GM13976 (cell line): ENCODE results near the gene DSG4.
"Not testable (repeated sequence)": the region's sequence is repeated elsewhere in the genome, so short reads cannot be mapped to it uniquely, and the experiment has no call there.

ENCODE experiments used
- DNase-seq: peaks from one replicate; pipeline ENCODE4 v3.0.0; 2012; ENCODE audit warnings: low spot score
- in situ Hi-C: fragments of 300-500 bp; cut with MboI; formaldehyde crosslinking; loops from one replicate; pipeline ENCODE4 v1.12.0; 2022; ENCODE audit warnings: low sequenced_read_pairs, mixed read lengths, inconsistent platforms; ENCODE audit not compliant: unreplicated experiment
- TF ChIP-seq, protein P1 (sequence below): IDR thresholded peaks from 2 replicates; pipeline ENCODE4 v1.5.1; 2012; ENCODE audit warnings: borderline replicate concordance, mild to moderate bottlenecking; ENCODE audit not compliant: insufficient read depth; ENCODE audit errors: extremely low read depth, missing control alignments, control extremely low read depth

DSG4 gene

GRCh38 chr18:31376477-31376876, at the start of gene DSG4:
Gene DSG4 (plus strand): TSS chr18:31376777. CDS start chr18:31376912, 135 bp downstream.
- in situ Hi-C loops, result no loop called here
- DNase-seq, result no peak
- TF ChIP-seq, protein P1, sequence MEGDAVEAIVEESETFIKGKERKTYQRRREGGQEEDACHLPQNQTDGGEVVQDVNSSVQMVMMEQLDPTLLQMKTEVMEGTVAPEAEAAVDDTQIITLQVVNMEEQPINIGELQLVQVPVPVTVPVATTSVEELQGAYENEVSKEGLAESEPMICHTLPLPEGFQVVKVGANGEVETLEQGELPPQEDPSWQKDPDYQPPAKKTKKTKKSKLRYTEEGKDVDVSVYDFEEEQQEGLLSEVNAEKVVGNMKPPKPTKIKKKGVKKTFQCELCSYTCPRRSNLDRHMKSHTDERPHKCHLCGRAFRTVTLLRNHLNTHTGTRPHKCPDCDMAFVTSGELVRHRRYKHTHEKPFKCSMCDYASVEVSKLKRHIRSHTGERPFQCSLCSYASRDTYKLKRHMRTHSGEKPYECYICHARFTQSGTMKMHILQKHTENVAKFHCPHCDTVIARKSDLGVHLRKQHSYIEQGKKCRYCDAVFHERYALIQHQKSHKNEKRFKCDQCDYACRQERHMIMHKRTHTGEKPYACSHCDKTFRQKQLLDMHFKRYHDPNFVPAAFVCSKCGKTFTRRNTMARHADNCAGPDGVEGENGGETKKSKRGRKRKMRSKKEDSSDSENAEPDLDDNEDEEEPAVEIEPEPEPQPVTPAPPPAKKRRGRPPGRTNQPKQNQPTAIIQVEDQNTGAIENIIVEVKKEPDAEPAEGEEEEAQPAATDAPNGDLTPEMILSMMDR, result no peak

GRCh38 chr18:31329787-31330438, 46.7 kb upstream of the DSG4 start:
- TF ChIP-seq, protein P1, result no peak
- in situ Hi-C loops, result no loop called here
- DNase-seq, result no peak

- no peak for DNase-seq
- TF ChIP-seq, protein P1, result no peak
- in situ Hi-C loops, result no loop called here
Observed at GRCh38 chr18:31343454-31343853, 33.1 kb upstream of the DSG4 start.

DNA sequence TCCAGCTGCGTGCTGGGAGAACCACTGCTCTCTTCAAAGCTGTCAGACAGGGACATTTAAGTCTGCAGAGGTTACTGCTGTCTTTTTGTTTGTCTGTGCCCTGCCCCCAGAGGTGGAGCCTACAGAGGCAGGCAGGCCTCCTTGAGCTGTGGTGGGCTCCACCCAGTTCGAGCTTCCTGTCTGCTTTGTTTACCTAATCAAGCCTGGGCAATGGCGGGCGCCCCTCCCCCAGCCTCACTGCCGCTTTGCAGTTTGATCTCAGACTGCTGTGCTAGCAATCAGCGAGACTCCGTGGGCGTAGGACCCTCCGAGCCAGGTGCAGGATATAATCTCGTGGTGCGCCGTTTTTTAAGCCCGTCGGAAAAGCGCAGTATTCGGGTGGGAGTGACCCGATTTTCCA, 23.2 kb upstream of the DSG4 start:
- DNase-seq, in situ Hi-C loops: not testable (repeated sequence)

DNA sequence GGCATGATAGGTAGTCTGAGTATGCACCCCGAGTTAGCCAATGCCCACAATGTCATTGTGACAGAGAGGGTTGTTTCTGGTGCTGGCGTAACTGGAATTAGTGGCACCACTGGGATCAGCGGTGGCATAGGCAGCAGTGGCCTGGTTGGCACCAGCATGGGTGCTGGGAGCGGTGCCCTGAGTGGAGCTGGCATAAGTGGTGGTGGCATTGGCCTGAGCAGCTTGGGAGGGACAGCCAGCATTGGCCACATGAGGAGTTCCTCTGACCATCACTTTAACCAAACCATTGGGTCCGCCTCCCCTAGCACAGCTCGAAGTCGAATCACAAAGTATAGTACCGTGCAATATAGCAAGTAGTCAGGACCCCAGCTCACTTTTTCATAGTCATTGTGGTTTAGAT, 21.6 kb upstream of the DSG4 start:
- DNase-seq, result no peak
- in situ Hi-C loops, result no loop called here
- TF ChIP-seq, protein P1, result no peak

DNA sequence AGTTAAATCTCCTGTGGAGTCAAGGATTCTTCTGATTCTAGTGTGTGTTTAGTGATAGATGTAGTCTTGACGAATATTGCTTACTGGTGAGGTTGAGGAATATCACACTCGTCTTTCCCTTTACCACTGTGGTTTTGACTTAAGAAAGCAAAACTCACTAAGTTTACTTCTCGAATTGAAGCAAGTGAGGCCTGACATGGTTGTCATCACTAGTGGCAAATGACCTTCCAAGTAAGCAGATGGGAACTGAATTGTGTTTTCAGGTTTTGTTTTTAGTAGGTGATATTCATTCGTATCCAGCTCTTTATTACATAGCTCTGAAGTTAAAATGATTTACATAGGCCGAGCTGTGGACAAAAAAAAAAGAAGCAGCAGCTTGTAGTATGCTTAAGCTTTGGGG, 20.6 kb upstream of the DSG4 start:
- peak; percentile 24 for DNase-seq
- in situ Hi-C loops, result no loop called here

DNA sequence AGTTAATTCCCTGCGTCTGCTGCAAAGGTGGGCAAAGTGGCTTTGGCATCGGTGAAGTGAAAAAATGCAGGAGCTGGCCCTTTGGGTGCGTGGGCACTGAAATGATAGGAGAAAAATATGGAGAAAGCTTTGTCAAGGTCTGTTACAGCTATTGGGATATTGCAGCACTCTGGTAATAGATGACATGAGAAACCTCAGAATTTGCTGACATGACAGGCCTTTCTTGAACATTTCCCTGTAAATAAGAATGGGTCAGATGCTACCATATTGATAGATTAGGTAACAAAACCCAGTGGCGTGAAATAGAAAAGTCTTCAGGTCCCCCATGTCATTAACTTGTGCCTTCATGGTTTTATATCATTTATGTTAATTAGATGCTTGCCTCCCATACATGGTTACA, 12.4 kb upstream of the DSG4 start:
- in situ Hi-C loops, result no loop called here
- TF ChIP-seq, protein P1, result no peak
- DNase-seq, result no peak

More for the DNA sequence above, 20.6 kb upstream of the DSG4 start:
- TF ChIP-seq, protein P1, result no peak
